HepG2 (cell line): ENCODE measurements around the gene MPIG6B. TPM values are rescaled to one million over a fixed set of nuclear protein-coding genes. Genes with fewer than 3 reads are reported as not detected.

Experiments used
- AHR ChIP-seq: IDR thresholded peaks from 2 replicates; pipeline ENCODE4 v1.6.1; 2018; ENCODE audit warnings: missing genetic modification reagents, missing compliant biosample characterization
- ARNT ChIP-seq: fragments of 450-650 bp; IDR thresholded peaks from 2 replicates; pipeline ENCODE4 v1.6.1; 2017
- KDM4B ChIP-seq: sonication (generic); formaldehyde crosslinking; IDR thresholded peaks from 2 replicates; pipeline ENCODE4 v1.4.0; 2020; ENCODE audit warnings: missing genetic modification reagents
- MATR3 ChIP-seq: sonication (generic); formaldehyde crosslinking; IDR thresholded peaks from 2 replicates; pipeline ENCODE4 v1.4.0; 2020; ENCODE audit warnings: missing genetic modification reagents
- MEF2D ChIP-seq: sonication (generic); formaldehyde crosslinking; IDR thresholded peaks from 2 replicates; pipeline ENCODE4 v1.5.1; 2020; ENCODE audit warnings: mild to moderate bottlenecking, missing genetic modification reagents
- MYNN ChIP-seq: sonication (generic); formaldehyde crosslinking; IDR thresholded peaks from 2 replicates; pipeline ENCODE4 v1.4.0; 2020; ENCODE audit warnings: mild to moderate bottlenecking, low read depth, missing genetic modification reagents
- NR2F1 ChIP-seq, 2 experiments: fragments of 450-650 bp in 1 of 2; formaldehyde crosslinking in 1 of 2; IDR thresholded peaks; 2 replicates each; pipeline versions ENCODE4 v1.5.0 to v1.6.1; 2016 to 2020; ENCODE audit warnings: mild to moderate bottlenecking in 1 of 2, missing compliant biosample characterization in 1 of 2, missing genetic modification reagents in 1 of 2, moderate library complexity in 1 of 2
- STAT5B ChIP-seq: sonication (generic); formaldehyde crosslinking; IDR thresholded peaks from 2 replicates; pipeline ENCODE4 v1.4.0; 2020; ENCODE audit warnings: missing genetic modification reagents
- TBP ChIP-seq: sonication (generic); formaldehyde crosslinking; IDR thresholded peaks from 2 replicates; pipeline ENCODE4 v1.5.0; 2020; ENCODE audit warnings: missing genetic modification reagents
- TCF7L2 ChIP-seq: IDR thresholded peaks from 2 replicates; pipeline ENCODE4 v1.6.1; 2011; ENCODE audit warnings: mild to moderate bottlenecking, low read depth, low read length, moderate library complexity
- ZNF329 ChIP-seq: sonication (generic); formaldehyde crosslinking; IDR thresholded peaks from 2 replicates; pipeline ENCODE4 v1.9.0; 2021; ENCODE audit warnings: low read depth, mild to moderate bottlenecking, missing genetic modification reagents
- ZNF550 ChIP-seq: sonication (generic); formaldehyde crosslinking; IDR thresholded peaks from 2 replicates; pipeline ENCODE4 v1.4.0; 2020; ENCODE audit warnings: mild to moderate bottlenecking, missing genetic modification reagents, borderline replicate concordance
- ZNF713 ChIP-seq: sonication (generic); formaldehyde crosslinking; IDR thresholded peaks from 2 replicates; pipeline ENCODE4 v1.4.0; 2020; ENCODE audit warnings: mild to moderate bottlenecking, missing genetic modification reagents
- ZNF891 ChIP-seq: sonication (generic); formaldehyde crosslinking; IDR thresholded peaks from 2 replicates; pipeline ENCODE4 v1.5.0; 2020; ENCODE audit warnings: mild to moderate bottlenecking, missing genetic modification reagents
- polyA plus RNA-seq, 8 experiments: library from polyadenylated mRNA; depleted of rRNA in 3 of 8; stranded (reverse) in 7 of 8; unstranded in 1 of 8; fragments of >200 nt; fragmentation: Illumina TruSeq in 4 of 8; extraction: Trizol in 4 of 8; gene quantifications; 2 replicates each; pipeline versions ENCODE4 v1.2.1 to v1.2.3, GENCODE V29; 2011 to 2016; ENCODE audit warnings: low read depth in 4 of 8, missing spikeins in 1 of 8, mixed read lengths in 1 of 8; ENCODE audit not compliant: insufficient read depth in 1 of 8
- total RNA-seq, 5 experiments: library from RNA; depleted of rRNA; stranded (reverse); fragments of >200 nt; fragmentation: Illumina TruSeq; extraction: Trizol; gene quantifications; 2 replicates each; pipeline ENCODE4 v1.2.3, GENCODE V29; 2016; ENCODE audit warnings: low read depth in 1 of 5
- TF ChIP-seq, protein P1 (sequence below), 2 experiments: fragments of 450-650 bp in 1 of 2; sonication (generic) in 1 of 2; formaldehyde crosslinking in 1 of 2; IDR thresholded peaks; 2 replicates each; pipeline versions ENCODE4 v1.6.1 to v1.8.0; 2016 to 2022; ENCODE audit warnings: antibody characterized with exemption in 1 of 2, mild to moderate bottlenecking in 1 of 2, missing genetic modification reagents in 1 of 2
- TF ChIP-seq, protein P2 (sequence below): sonication (generic); formaldehyde crosslinking; IDR thresholded peaks from 2 replicates; pipeline ENCODE4 v1.5.1; 2020; ENCODE audit warnings: missing genetic modification reagents, mild to moderate bottlenecking, borderline replicate concordance
- TF ChIP-seq, protein P3 (sequence below): sonication (generic); formaldehyde crosslinking; IDR thresholded peaks from 2 replicates; pipeline ENCODE4 v1.8.0; 2022; ENCODE audit warnings: missing genetic modification reagents, low read depth, mild to moderate bottlenecking, borderline replicate concordance
- TF ChIP-seq, protein P4 (sequence below): sonication (generic); formaldehyde crosslinking; IDR thresholded peaks from 2 replicates; pipeline ENCODE4 v1.4.0; 2020; ENCODE audit warnings: mild to moderate bottlenecking, low read depth, missing genetic modification reagents

MPIG6B gene
- total and polyA plus RNA-seq, 2 of the 13 experiments (the other 11 are each of a cell fraction or from before 2014, with no cell fraction given) = not detected

DNA sequence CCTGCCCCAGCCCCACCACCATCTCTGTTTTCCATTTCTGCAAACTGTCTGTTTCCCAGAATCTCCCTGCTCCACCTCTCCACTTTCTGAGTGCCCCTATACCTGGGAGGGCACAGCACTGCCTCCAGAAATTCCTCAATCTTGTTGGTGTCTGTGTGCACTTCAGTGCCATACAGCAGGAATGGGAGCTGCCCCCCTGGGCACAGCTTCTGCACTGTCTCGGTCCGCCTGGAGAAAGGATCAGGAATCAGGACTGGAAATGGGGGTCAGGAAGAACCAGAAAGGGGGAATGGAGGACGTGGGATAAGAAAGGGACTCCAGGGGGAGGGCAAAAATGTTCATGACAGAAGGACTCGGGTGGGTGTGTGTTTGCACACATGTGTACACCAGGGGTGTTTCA lies 10.6 kb downstream of the MPIG6B start (continued):
- TF ChIP-seq, protein P1, sequence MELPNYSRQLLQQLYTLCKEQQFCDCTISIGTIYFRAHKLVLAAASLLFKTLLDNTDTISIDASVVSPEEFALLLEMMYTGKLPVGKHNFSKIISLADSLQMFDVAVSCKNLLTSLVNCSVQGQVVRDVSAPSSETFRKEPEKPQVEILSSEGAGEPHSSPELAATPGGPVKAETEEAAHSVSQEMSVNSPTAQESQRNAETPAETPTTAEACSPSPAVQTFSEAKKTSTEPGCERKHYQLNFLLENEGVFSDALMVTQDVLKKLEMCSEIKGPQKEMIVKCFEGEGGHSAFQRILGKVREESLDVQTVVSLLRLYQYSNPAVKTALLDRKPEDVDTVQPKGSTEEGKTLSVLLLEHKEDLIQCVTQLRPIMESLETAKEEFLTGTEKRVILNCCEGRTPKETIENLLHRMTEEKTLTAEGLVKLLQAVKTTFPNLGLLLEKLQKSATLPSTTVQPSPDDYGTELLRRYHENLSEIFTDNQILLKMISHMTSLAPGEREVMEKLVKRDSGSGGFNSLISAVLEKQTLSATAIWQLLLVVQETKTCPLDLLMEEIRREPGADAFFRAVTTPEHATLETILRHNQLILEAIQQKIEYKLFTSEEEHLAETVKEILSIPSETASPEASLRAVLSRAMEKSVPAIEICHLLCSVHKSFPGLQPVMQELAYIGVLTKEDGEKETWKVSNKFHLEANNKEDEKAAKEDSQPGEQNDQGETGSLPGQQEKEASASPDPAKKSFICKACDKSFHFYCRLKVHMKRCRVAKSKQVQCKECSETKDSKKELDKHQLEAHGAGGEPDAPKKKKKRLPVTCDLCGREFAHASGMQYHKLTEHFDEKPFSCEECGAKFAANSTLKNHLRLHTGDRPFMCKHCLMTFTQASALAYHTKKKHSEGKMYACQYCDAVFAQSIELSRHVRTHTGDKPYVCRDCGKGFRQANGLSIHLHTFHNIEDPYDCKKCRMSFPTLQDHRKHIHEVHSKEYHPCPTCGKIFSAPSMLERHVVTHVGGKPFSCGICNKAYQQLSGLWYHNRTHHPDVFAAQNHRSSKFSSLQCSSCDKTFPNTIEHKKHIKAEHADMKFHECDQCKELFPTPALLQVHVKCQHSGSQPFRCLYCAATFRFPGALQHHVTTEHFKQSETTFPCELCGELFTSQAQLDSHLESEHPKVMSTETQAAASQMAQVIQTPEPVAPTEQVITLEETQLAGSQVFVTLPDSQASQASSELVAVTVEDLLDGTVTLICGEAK (IDR thresholded peaks at IDR 0.05) = no peak
- TF ChIP-seq, protein P1 (CRISPR knock-in tag; IDR thresholded peaks at IDR 0.05) = no peak
- TF ChIP-seq AHR (CRISPR knock-in tag) = no peak
- TF ChIP-seq ZNF713 (CRISPR knock-in tag) = no peak
- no peak for TF ChIP-seq TBP (CRISPR knock-in tag)
- no peak for TF ChIP-seq ZNF891
- TF ChIP-seq ZNF550 (CRISPR knock-in tag) = no peak
- TF ChIP-seq KDM4B (CRISPR knock-in tag) = no peak
- TF ChIP-seq NR2F1 (CRISPR knock-in tag; IDR thresholded peaks at IDR 0.05) = no peak
- no peak for TF ChIP-seq STAT5B (CRISPR knock-in tag)
- TF ChIP-seq, protein P2, sequence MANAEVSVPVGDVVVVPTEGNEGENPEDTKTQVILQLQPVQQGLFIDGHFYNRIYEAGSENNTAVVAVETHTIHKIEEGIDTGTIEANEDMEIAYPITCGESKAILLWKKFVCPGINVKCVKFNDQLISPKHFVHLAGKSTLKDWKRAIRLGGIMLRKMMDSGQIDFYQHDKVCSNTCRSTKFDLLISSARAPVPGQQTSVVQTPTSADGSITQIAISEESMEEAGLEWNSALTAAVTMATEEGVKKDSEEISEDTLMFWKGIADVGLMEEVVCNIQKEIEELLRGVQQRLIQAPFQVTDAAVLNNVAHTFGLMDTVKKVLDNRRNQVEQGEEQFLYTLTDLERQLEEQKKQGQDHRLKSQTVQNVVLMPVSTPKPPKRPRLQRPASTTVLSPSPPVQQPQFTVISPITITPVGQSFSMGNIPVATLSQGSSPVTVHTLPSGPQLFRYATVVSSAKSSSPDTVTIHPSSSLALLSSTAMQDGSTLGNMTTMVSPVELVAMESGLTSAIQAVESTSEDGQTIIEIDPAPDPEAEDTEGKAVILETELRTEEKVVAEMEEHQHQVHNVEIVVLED (CRISPR knock-in tag) = 0 out of 2 replicates have a peak, but pooled peaks have one; percentile 6
- no peak for TF ChIP-seq TCF7L2
- 0 out of 2 replicates have a peak, but pooled peaks have one; percentile 13 for TF ChIP-seq MEF2D (CRISPR knock-in tag)
- no peak for TF ChIP-seq ZNF329
- no peak for TF ChIP-seq MATR3 (CRISPR knock-in tag)
- TF ChIP-seq, protein P3, sequence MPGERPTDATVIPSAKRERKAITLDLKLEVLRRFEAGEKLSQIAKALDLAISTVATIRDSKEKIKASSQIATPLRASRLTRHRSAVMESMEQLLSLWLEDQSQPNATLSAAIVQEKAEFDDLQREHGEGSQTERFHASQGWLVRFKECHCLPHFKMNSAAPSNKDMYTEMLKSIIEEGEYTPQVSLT = no peak
- TF ChIP-seq ARNT = no peak
- TF ChIP-seq MYNN = no peak
- TF ChIP-seq, protein P4, sequence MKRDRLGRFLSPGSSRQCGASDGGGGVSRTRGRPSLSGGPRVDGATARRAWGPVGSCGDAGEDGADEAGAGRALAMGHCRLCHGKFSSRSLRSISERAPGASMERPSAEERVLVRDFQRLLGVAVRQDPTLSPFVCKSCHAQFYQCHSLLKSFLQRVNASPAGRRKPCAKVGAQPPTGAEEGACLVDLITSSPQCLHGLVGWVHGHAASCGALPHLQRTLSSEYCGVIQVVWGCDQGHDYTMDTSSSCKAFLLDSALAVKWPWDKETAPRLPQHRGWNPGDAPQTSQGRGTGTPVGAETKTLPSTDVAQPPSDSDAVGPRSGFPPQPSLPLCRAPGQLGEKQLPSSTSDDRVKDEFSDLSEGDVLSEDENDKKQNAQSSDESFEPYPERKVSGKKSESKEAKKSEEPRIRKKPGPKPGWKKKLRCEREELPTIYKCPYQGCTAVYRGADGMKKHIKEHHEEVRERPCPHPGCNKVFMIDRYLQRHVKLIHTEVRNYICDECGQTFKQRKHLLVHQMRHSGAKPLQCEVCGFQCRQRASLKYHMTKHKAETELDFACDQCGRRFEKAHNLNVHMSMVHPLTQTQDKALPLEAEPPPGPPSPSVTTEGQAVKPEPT (CRISPR knock-in tag) = no peak
